Measurements from ENCODE around the gene RFC4. TPM values are rescaled to one million over a fixed set of nuclear protein-coding genes. Genes with fewer than 3 reads are reported as not detected.

RFC4 gene
- total and polyA plus RNA-seq, 2 of the 4 experiments (the other 2 are of a cell fraction) = 19.5 to 27.9 TPM

- ChIA-PET CTCF (no interaction called here), POLR2A (ENCODE audit: unreplicated experiment) (no interaction called here)
- in situ Hi-C loops (cut with MboI; ENCODE audit: low sequenced_read_pairs) = no loop called here
- Histone ChIP-seq H2AK9ac (replicated peaks; ENCODE audit: low read depth, low read length, poor library complexity) (peak overlapping the region; percentile 73), H2BK5ac (ENCODE audit: low read depth, low read length, poor library complexity, severe bottlenecking) (no peak overlapping the region), H3K9ac (ENCODE audit: low read depth, low read length) (no peak overlapping the region), H4K91ac (ENCODE audit: insufficient read depth, low read depth, low read length) (no peak overlapping the region), H4K8ac (ENCODE audit: low read depth in 2 of 2, low read length in 2 of 2) (peak overlapping the region in 1 of 2 experiments; percentile 54; a peak in 1 of 4 replicates), H3K56ac (ENCODE audit: extremely low read depth, insufficient read depth, low read length) (no peak overlapping the region), H3K14ac (replicated peaks; ENCODE audit: low read depth, low read length) (peak overlapping the region; percentile 10; the same call in 1 of the 2 replicates), H3K27ac (ENCODE audit: insufficient read depth, low read length) (no peak overlapping the region), H4K20me1 (ENCODE audit: insufficient read depth, low read length) (no peaks in the 10 kb centered on the region), H2BK20ac (ENCODE audit: low read depth, low read length) (peak overlapping the region; percentile 33; the same call in 1 of the 2 replicates), H3K9me1 (ENCODE audit: insufficient read depth, low read length) (no peaks in the 10 kb centered on the region; the same call in 1 of the 2 replicates), H3K36me3 (ENCODE audit: control insufficient read depth, insufficient read depth, low read length) (no peaks in the 10 kb centered on the region), H3K4me3 (ENCODE audit: insufficient read depth, low read depth, low read length) (peak overlapping the region; percentile 53; the same call in 1 of the 2 replicates), H2AK5ac (ENCODE audit: low read depth, low read length) (peak overlapping the region; percentile 28; the same call in 1 of the 2 replicates), H2AFZ (replicated peaks; ENCODE audit: low read length, poor library complexity) (peak overlapping the region; percentile 44), H2BK120ac (ENCODE audit: low read depth, low read length) (no peak overlapping the region), H3K4ac (ENCODE audit: low read depth, low read length) (peak overlapping the region; percentile 27; the same call in 1 of the 2 replicates), H3K23ac (ENCODE audit: low read depth, low read length) (peak overlapping the region; percentile 71; the same call in 1 of the 2 replicates), H3K27me3 (ENCODE audit: control insufficient read depth, insufficient read depth, low read length) (peaks cover 26% of the 10 kb centered on the region), H3K18ac (ENCODE audit: low read depth, low read length) (no peak overlapping the region), H3K4me1 (ENCODE audit: control insufficient read depth, insufficient read depth, low read length) (peaks cover 13% of the 10 kb centered on the region), H3K9me3 (ENCODE audit: control insufficient read depth, insufficient read depth, low read length) (no peaks in the 10 kb centered on the region), H3K79me1 (ENCODE audit: low read depth in 1 of 2, low read length in 2 of 2) (peaks cover 0 to 11% of the 10 kb centered on the region in 2 experiments; a peak in 2 of 4 replicates), H3K4me2 (ENCODE audit: low read depth, low read length) (peak overlapping the region; percentile 52), H2BK15ac (ENCODE audit: low read depth, low read length) (no peak overlapping the region), H4K5ac (ENCODE audit: low read depth, low read length) (no peak overlapping the region)
- dilution Hi-C loops (cut with HindIII; ENCODE audit: low sequenced_read_pairs, unreplicated experiment) = no loop called here
- TF ChIP-seq CHD1 (IDR thresholded peaks at IDR 0.05; ENCODE audit: low read depth, low read length) (no peak), BHLHE40 (IDR thresholded peaks at IDR 0.05; ENCODE audit: low read depth, low read length) (no peak), NFE2L2 (IDR thresholded peaks at IDR 0.05; ENCODE audit: low read depth, low read length) (no peak), MXI1 (IDR thresholded peaks at IDR 0.05; ENCODE audit: borderline replicate concordance, low read depth, low read length) (no peak), SMC3 (IDR thresholded peaks at IDR 0.05; ENCODE audit: low read depth, low read length) (no peak), CTCF (conservative IDR thresholded peaks at IDR 0.05; ENCODE audit: low read depth, low read length) (no peak), USF2 (IDR thresholded peaks at IDR 0.05; ENCODE audit: low read depth, low read length) (no peak), POLR2A (IDR thresholded peaks at IDR 0.05; ENCODE audit: low read depth, low read length) (no peak), FOS (IDR thresholded peaks at IDR 0.05; ENCODE audit: low read depth, low read length) (no peak)
- intact Hi-C loops (cut with micrococcal nuclease) = loop anchor here (2.0 to 10.0 kb wide), 2 partner anchors 104 to 562 kb away; partner anchors contain the start of gene ST6GAL1
- DNase-seq (no peak), ATAC-seq (ENCODE audit: low read depth) (no peak)
- 0% methylated on average over 1 of the region's 14 CpGs; no CpG with 5 or more reads in 1 of the 2 experiments for WGBS, 2 experiments (ENCODE audit: extremely low coverage in 2 of 2, insufficient read length in 1 of 2)
- no TSS peak for BruUV-seq (replicated peaks)
Observed at GRCh38 chr3:186826410-186826975, 20.2 kb upstream of the RFC4 start.
